COLO668 (cell line): ENCODE results near the gene NDP.

ENCODE experiments used
- DNase-seq: peaks from one replicate; lab custom pipeline; 2025; ENCODE audit not compliant: unreplicated experiment; lab: John Stamatoyannopoulos, UW

The NDP gene

GRCh38 chrX:43973249-43974099 is at the start of gene NDP:
Gene NDP (minus strand): TSS chrX:43973390. CDS start chrX:43958645, 14,745 bp downstream.
- DNase-seq: no peak

- DNase-seq: no peak
These were observed 49.8 kb upstream of the NDP start for GRCh38 chrX:44022964-44023363.

GRCh38 chrX:44020693-44021092 is 47.5 kb upstream of the NDP start:
- no peak for DNase-seq

- DNase-seq: no peak
These were observed 46.7 kb upstream of the NDP start for GRCh38 chrX:44019911-44020310.

- no peak for DNase-seq
These were observed 44.5 kb upstream of the NDP start for GRCh38 chrX:44017676-44018075.

GRCh38 chrX:44016906-44017305 is 43.7 kb upstream of the NDP start:
- DNase-seq: no peak

GRCh38 chrX:44012484-44013096 is 39.4 kb upstream of the NDP start:
- no peak for DNase-seq

GRCh38 chrX:44011506-44011905 is 38.3 kb upstream of the NDP start:
- no peak for DNase-seq

GRCh38 chrX:44010626-44011025 is 37.4 kb upstream of the NDP start:
- no peak for DNase-seq

- no peak for DNase-seq
These were observed 32.9 kb upstream of the NDP start for GRCh38 chrX:44006081-44006480.

GRCh38 chrX:44003975-44004374 is 30.8 kb upstream of the NDP start:
- DNase-seq: no peak

- no peak for DNase-seq
These were observed 29.4 kb upstream of the NDP start for GRCh38 chrX:44002567-44002966.

- DNase-seq: no peak
These were observed 25.2 kb upstream of the NDP start for GRCh38 chrX:43998374-43998773.

GRCh38 chrX:43996491-43996890 is 23.3 kb upstream of the NDP start:
- no peak for DNase-seq

GRCh38 chrX:43986083-43986482 is 12.9 kb upstream of the NDP start:
- no peak for DNase-seq

- no peak for DNase-seq
These were observed 12.3 kb upstream of the NDP start for GRCh38 chrX:43985511-43985910.

GRCh38 chrX:43978226-43978625 is 5.0 kb upstream of the NDP start:
- no peak for DNase-seq

- no peak for DNase-seq
These were observed 3.0 kb upstream of the NDP start for GRCh38 chrX:43976205-43976604.

- DNase-seq: no peak
These were observed 2.6 kb upstream of the NDP start for GRCh38 chrX:43975796-43976195.

GRCh38 chrX:43974741-43975465 is 1.7 kb upstream of the NDP start:
- DNase-seq: no peak

GRCh38 chrX:43974100-43974475 is 898 bp upstream of the NDP start:
- no peak for DNase-seq
